Trophoblast cell (in vitro differentiated cells and primary cell): ENCODE measurements around the gene GJD3.

Source experiments
- DNase-seq, 2 donors: peaks; one replicate each; pipeline ENCODE4 v3.0.0-alpha.2; 2016
- H2AFZ ChIP-seq: 2 replicates; pipeline ENCODE4 v1.6.1; 2013; ENCODE audit warnings: low read length, moderate library complexity, mild to moderate bottlenecking; ENCODE audit not compliant: insufficient read depth, poor library complexity
- H2AK5ac ChIP-seq: 2 replicates; pipeline ENCODE4 v1.6.1; 2013; ENCODE audit warnings: mild to moderate bottlenecking, low read length
- H2BK120ac ChIP-seq: 2 replicates; pipeline ENCODE4 v1.6.1; 2013; ENCODE audit warnings: low read length, mild to moderate bottlenecking, moderate library complexity; ENCODE audit not compliant: insufficient read depth, poor library complexity
- H2BK12ac ChIP-seq: 2 replicates; pipeline ENCODE4 v1.6.1; 2013; ENCODE audit warnings: mild to moderate bottlenecking, low read length, moderate library complexity
- H2BK5ac ChIP-seq: 2 replicates; pipeline ENCODE4 v1.6.1; 2013; ENCODE audit warnings: low read length, low read depth, moderate library complexity, mild to moderate bottlenecking; ENCODE audit not compliant: poor library complexity
- H3K14ac ChIP-seq: 2 replicates; pipeline ENCODE4 v1.6.1; 2013; ENCODE audit warnings: mild to moderate bottlenecking, low read length
- H3K18ac ChIP-seq: 2 replicates; pipeline ENCODE4 v1.6.1; 2013; ENCODE audit warnings: mild to moderate bottlenecking, low read length
- H3K23ac ChIP-seq: 2 replicates; pipeline ENCODE4 v1.6.1; 2013; ENCODE audit warnings: low read length
- H3K27ac ChIP-seq: 2 replicates; pipeline ENCODE4 v1.5.1; 2013; ENCODE audit warnings: low read depth, mild to moderate bottlenecking, inconsistent platforms, low read length, moderate library complexity
- H3K27me3 ChIP-seq: 2 replicates; pipeline ENCODE4 v1.6.1; 2013; ENCODE audit warnings: inconsistent platforms, mild to moderate bottlenecking, low read length, moderate library complexity; ENCODE audit not compliant: insufficient read depth
- H3K36me3 ChIP-seq, 2 experiments: 1 replicate in 1 of 2; 2 replicates in 1 of 2; pipeline ENCODE4 v1.6.1; 2013; ENCODE audit warnings: low read length in 2 of 2, mild to moderate bottlenecking in 2 of 2, moderate library complexity in 1 of 2; ENCODE audit not compliant: insufficient read depth in 2 of 2, control insufficient read depth in 1 of 2
- H3K4ac ChIP-seq: 2 replicates; pipeline ENCODE4 v1.6.1; 2013; ENCODE audit warnings: low read depth, mild to moderate bottlenecking, low read length, moderate library complexity
- H3K4me1 ChIP-seq, 2 experiments: 1 replicate in 1 of 2; 2 replicates in 1 of 2; pipeline ENCODE4 v1.6.1; 2013; ENCODE audit warnings: low read length in 2 of 2, mild to moderate bottlenecking in 2 of 2, moderate library complexity in 1 of 2; ENCODE audit not compliant: insufficient read depth in 2 of 2, control insufficient read depth in 1 of 2
- H3K4me2 ChIP-seq: 2 replicates; pipeline ENCODE4 v1.6.1; 2013; ENCODE audit warnings: inconsistent platforms, mild to moderate bottlenecking, low read length, moderate library complexity
- H3K4me3 ChIP-seq: 2 replicates; pipeline ENCODE4 v1.5.1; 2013; ENCODE audit warnings: mild to moderate bottlenecking, low read depth, low read length, inconsistent platforms
- H3K79me1 ChIP-seq: one replicate; pipeline ENCODE4 v1.6.1; 2013; ENCODE audit warnings: low read length
- H3K79me2 ChIP-seq: 2 replicates; pipeline ENCODE4 v1.6.1; 2013; ENCODE audit warnings: low read length, mild to moderate bottlenecking; ENCODE audit not compliant: control insufficient read depth, insufficient read depth, poor library complexity
- H3K9ac ChIP-seq: 2 replicates; pipeline ENCODE4 v1.6.1; 2013; ENCODE audit warnings: mild to moderate bottlenecking, low read length
- H3K9me3 ChIP-seq: 2 replicates; pipeline ENCODE4 v1.6.1; 2013; ENCODE audit warnings: low read depth, mild to moderate bottlenecking, control low read depth, inconsistent platforms, low read length; ENCODE audit not compliant: insufficient read depth
- H4K12ac ChIP-seq: 2 replicates; pipeline ENCODE4 v1.6.1; 2013; ENCODE audit warnings: low read depth, mild to moderate bottlenecking, low read length, moderate library complexity
- H4K8ac ChIP-seq: 2 replicates; pipeline ENCODE4 v1.6.1; 2013; ENCODE audit warnings: low read depth, mild to moderate bottlenecking, low read length, moderate library complexity
- H4K91ac ChIP-seq: one replicate; pipeline ENCODE4 v1.6.1; 2013; ENCODE audit warnings: low read depth, mild to moderate bottlenecking, low read length, moderate library complexity
- WGBS: extraction: QIAGEN DNeasy Blood & Tissue Kit; methylation state at CpG from one replicate; pipeline ENCODE4 v1.1.7; 2013; ENCODE audit warnings: missing lambda C conversion rate; ENCODE audit not compliant: insufficient read length, insufficient coverage; ENCODE audit errors: extremely low coverage; 5-methylcytosine and 5-hydroxymethylcytosine counted together

GJD3 gene

DNA sequence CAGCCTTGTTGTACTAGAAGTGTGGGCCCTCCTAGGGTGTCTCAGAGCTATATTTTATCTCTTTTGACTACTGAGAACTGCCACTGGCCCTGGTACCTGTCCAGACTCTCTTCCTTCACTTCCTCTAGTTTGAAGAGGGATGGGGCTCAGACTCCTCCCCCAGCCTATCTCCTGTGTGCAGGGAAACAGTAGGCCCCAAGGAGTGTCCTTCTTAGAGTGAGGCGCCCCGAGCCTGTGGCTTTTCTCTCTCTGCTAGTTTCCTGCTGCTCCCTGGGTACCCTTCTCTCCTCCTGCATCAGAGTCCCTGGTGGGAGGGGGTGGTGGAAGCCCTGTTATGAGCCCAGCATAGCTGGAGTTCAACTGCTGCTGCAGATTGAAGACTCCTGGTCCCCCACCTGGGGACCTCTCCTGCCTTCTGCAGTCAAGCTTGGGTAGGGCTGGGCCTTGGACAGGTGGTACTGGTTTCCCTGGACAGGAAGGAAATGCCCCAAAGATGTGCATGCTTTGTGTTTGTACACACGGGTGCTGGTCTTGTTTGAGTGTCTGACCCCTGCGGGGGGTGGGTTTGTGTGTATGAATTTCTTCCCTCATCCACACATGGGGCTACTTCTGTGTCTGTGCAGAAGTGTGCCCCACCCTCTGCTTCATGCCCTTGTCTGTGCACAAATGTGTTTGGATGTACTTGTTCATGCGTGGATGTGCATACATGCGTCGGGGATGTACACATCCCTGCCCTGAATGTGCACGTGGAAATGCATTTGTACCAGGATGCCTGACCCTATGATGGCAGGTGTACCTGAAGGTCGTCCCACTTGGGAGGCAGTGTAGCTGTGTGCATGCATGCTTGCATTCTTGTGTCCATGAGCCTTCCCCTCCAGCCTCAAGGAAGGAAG is 48.6 kb downstream of the GJD3 start:
- H2AK5ac ChIP-seq, result peak overlapping the region; percentile 27
- H4K91ac ChIP-seq, result peak overlapping the region; percentile 7
- H2BK120ac ChIP-seq, result no peak overlapping the region
- H3K23ac ChIP-seq, result no peak overlapping the region
- H3K79me1 ChIP-seq, result peaks cover 14% of the 10 kb centered on the region
- H3K14ac ChIP-seq, result peak overlapping the region; percentile 45
- H3K18ac ChIP-seq, result peak overlapping the region; percentile 1
- peak overlapping the region; percentile 11 for H4K8ac ChIP-seq
- peaks cover 1% of the 10 kb centered on the region for H3K9me3 ChIP-seq
- no peak overlapping the region for H3K4me3 ChIP-seq
- peak overlapping the region; percentile 77 for H3K27ac ChIP-seq
- H2BK12ac ChIP-seq, result peak overlapping the region; percentile 31
- DNase-seq, result no peak
- peak overlapping the region; percentile 18 for H2BK5ac ChIP-seq
- peaks cover 8% of the 10 kb centered on the region for H3K79me2 ChIP-seq
- no peak overlapping the region for H4K12ac ChIP-seq
- H3K36me3 ChIP-seq, result no peaks in the 10 kb centered on the region
- H2AFZ ChIP-seq, result peak overlapping the region; percentile 41
- WGBS, result no CpG with 5 or more reads among the region's 9 CpGs
- H3K9ac ChIP-seq, result no peak overlapping the region
- no peaks in the 10 kb centered on the region for H3K27me3 ChIP-seq
- H3K4ac ChIP-seq, result no peak overlapping the region
- peak overlapping the region; percentile 43 for H3K4me2 ChIP-seq
- H3K4me1 ChIP-seq, result peaks cover 23 to 28% of the 10 kb centered on the region in 2 experiments

DNA sequence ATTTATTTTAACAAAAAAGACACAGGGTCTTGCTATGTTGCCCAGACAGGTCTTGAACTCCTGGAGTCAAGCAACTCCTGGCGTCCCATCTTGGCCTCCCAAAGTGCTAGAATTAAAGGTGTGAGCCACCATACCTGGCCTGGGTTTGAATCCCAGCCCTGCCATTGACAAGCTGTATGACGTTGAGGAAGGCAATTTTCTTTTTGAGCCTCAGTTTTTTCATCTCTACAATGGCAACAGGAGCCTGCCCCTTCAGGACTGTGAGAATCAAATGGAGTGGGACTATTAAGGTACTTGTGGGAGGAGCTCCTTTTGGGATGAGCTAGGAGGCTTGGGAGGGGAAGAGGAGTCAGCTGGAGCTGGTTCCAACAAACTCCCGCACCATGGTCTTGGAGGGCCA is 49.3 kb downstream of the GJD3 start:
- H3K4ac ChIP-seq, result no peak overlapping the region
- DNase-seq, result no peak
- no peak overlapping the region for H4K91ac ChIP-seq
- peak overlapping the region; percentile 48 for H2BK12ac ChIP-seq
- peak overlapping the region; percentile 27 for H2AK5ac ChIP-seq
- H2BK120ac ChIP-seq, result no peak overlapping the region
- no peak overlapping the region for H2BK5ac ChIP-seq
- no peak overlapping the region for H4K12ac ChIP-seq
- no peak overlapping the region for H3K18ac ChIP-seq
- H3K79me1 ChIP-seq, result peaks cover 14% of the 10 kb centered on the region
- no peak overlapping the region for H4K8ac ChIP-seq
- H3K27ac ChIP-seq, result no peak overlapping the region
- no peak overlapping the region for H3K4me3 ChIP-seq
- no peak overlapping the region for H3K4me2 ChIP-seq
- no CpG with 5 or more reads among the region's 3 CpGs for WGBS
- H3K4me1 ChIP-seq, result peaks cover 24 to 28% of the 10 kb centered on the region in 2 experiments
- H3K79me2 ChIP-seq, result peaks cover 8% of the 10 kb centered on the region
- H3K14ac ChIP-seq, result no peak overlapping the region
- peaks cover 1% of the 10 kb centered on the region for H3K9me3 ChIP-seq
- no peaks in the 10 kb centered on the region for H3K27me3 ChIP-seq
- H2AFZ ChIP-seq, result no peak overlapping the region
- no peak overlapping the region for H3K23ac ChIP-seq
- H3K9ac ChIP-seq, result no peak overlapping the region
- no peaks in the 10 kb centered on the region for H3K36me3 ChIP-seq

DNA sequence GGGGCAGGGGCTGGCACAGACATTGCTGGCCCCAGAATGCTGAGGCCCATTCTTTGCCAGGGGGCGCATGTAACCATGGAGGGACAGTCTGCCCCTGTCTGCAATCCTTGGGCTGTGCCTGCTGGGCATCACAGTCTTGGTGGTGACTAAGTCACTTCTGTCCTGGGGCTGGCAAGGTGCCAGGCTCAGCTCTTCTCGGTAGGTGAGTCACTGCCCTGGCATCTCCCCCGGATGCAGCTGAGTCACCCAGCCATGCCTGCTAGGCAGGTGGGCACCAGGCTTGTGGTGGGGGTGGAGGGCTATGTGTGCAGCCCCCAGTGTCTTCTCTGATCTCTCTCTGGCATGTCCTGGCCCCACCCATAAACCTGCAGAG is 50.0 kb downstream of the GJD3 start:
- Histone ChIP-seq H3K36me3 (no peaks in the 10 kb centered on the region), H2AFZ (no peak overlapping the region), H3K27me3 (no peaks in the 10 kb centered on the region), H3K4me1 (peaks cover 30 to 35% of the 10 kb centered on the region in 2 experiments), H2BK5ac (no peak overlapping the region), H2BK12ac (no peak overlapping the region), H3K9ac (no peak overlapping the region), H3K79me1 (peaks cover 14% of the 10 kb centered on the region), H3K9me3 (peaks cover 1% of the 10 kb centered on the region), H3K4me3 (no peak overlapping the region), H3K18ac (no peak overlapping the region), H3K27ac (no peak overlapping the region), H4K12ac (no peak overlapping the region), H3K4me2 (no peak overlapping the region), H3K4ac (no peak overlapping the region), H4K91ac (no peak overlapping the region), H2BK120ac (no peak overlapping the region), H3K79me2 (peaks cover 8% of the 10 kb centered on the region), H3K14ac (no peak overlapping the region), H2AK5ac (no peak overlapping the region), H4K8ac (no peak overlapping the region), H3K23ac (no peak overlapping the region)
- WGBS, result no CpG with 5 or more reads among the region's 3 CpGs
- DNase-seq, result peak; percentile 75 to 79

DNA sequence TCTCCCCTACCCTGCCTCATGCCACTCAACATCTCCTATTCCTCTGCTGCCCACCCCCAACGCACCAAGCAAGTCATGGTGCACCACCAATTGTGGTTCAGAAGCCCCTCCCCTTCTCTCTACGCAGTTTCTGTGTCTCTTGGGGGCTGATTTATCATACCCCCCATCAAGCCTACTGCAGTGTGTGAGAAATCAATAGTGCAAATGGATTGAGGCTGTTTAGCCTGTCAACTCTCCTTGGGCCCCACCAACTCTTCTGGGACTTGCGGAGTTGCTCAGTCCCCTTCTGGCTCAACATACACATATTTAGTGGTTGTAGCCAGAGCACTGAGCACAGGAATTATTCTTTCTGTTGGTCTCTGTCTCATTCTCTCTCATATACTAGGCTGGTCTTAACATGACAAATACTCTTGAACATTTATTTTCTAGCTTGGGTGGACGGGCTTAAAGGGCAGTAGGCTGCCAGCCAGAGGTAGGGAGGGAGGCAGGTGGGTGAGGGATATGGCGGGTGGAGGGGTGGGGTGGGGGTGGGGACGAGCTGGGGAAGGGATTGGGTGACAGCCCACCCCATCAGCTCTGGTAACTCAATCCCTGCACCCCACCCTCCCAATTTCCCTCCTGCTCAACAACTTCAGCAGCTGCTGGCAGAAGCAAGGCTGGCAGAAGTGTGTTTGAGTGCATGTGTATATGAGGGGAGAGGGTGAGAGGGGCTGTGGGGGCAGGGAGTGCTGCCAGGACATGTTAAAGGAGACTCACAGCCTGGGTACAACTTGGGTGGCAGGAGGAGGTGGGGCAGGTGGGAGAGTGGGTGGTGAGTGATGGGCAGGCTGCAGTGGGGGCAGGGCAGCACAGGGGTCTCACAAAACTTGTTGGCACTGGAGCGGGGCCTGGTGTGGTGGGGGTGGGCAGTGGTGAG is 50.6 kb downstream of the GJD3 start:
- Histone ChIP-seq H3K27me3 (no peaks in the 10 kb centered on the region), H3K23ac (no peak overlapping the region), H3K9me3 (peaks cover 1% of the 10 kb centered on the region), H4K12ac (no peak overlapping the region), H3K4me2 (no peak overlapping the region), H3K18ac (no peak overlapping the region), H2BK5ac (no peak overlapping the region), H4K91ac (no peak overlapping the region), H3K4ac (no peak overlapping the region), H3K4me3 (no peak overlapping the region), H2BK120ac (no peak overlapping the region), H3K27ac (no peak overlapping the region), H3K4me1 (peaks cover 32 to 35% of the 10 kb centered on the region in 2 experiments), H3K79me1 (peaks cover 17% of the 10 kb centered on the region), H3K36me3 (no peaks in the 10 kb centered on the region), H4K8ac (no peak overlapping the region), H3K79me2 (peaks cover 8% of the 10 kb centered on the region), H2AFZ (no peak overlapping the region), H2BK12ac (no peak overlapping the region), H2AK5ac (no peak overlapping the region), H3K14ac (no peak overlapping the region), H3K9ac (no peak overlapping the region)
- DNase-seq, result no peak
- no CpG with 5 or more reads among the region's 7 CpGs for WGBS
